Vagina (tissue), 2 donors: ENCODE measurements around the gene NUCB1. TPM values are rescaled to one million over a fixed set of nuclear protein-coding genes. Genes with fewer than 3 reads are reported as not detected.
"Not testable (repeated sequence)": the region's sequence is repeated elsewhere in the genome, so short reads cannot be mapped to it uniquely, and the experiment has no call there.

Source experiments
- DNase-seq, 2 donors: peaks; one replicate each; pipeline ENCODE4 v3.0.0-alpha.2; 2017; ENCODE audit errors: extremely low spot score in 2 of 2
- H3K27ac ChIP-seq: fragments of 200-600 bp; sonication (generic); one replicate; pipeline ENCODE4 v1.5.1; 2019
- H3K27me3 ChIP-seq: fragments of 200-600 bp; sonication (generic); one replicate; pipeline ENCODE4 v1.5.1; 2019
- H3K36me3 ChIP-seq, 2 donors: fragments of 200-600 bp; sonication (generic); one replicate each; pipeline ENCODE4 v1.5.1; 2017 to 2019
- H3K4me1 ChIP-seq: fragments of 200-600 bp; sonication (generic); one replicate; pipeline ENCODE4 v1.5.1; 2019
- H3K4me3 ChIP-seq, 2 donors: fragments of 200-600 bp; sonication (generic); 1 replicate in 1 of 2; 2 replicates in 1 of 2; pipeline ENCODE4 v1.5.1; 2016 to 2019
- H3K9me3 ChIP-seq: fragments of 200-600 bp; sonication (generic); one replicate; pipeline ENCODE4 v1.5.1; 2019
- POLR2A ChIP-seq, 2 donors: fragments of 450-650 bp; IDR thresholded peaks; one replicate each; pipeline ENCODE4 v1.6.1; 2017; ENCODE audit warnings: antibody characterized with exemption in 2 of 2, mild to moderate bottlenecking in 2 of 2, moderate library complexity in 2 of 2
- POLR2AphosphoS5 ChIP-seq, 2 donors: sonication (generic); formaldehyde crosslinking; IDR thresholded peaks; one replicate each; pipeline ENCODE4 v1.9.0; 2017; ENCODE audit warnings: antibody characterized with exemption in 2 of 2, mild to moderate bottlenecking in 2 of 2, low read depth in 1 of 2; ENCODE audit not compliant: insufficient read depth in 1 of 2
- intact Hi-C: fragments of 100-400 bp; cut with DNase I; formaldehyde crosslinking; loops from one replicate; pipeline ENCODE4 v1.15.1; 2023
- total RNA-seq: library from RNA; depleted of rRNA; stranded (reverse); fragments of >200 nt; gene quantifications from one replicate; pipeline ENCODE4 v1.2.3, GENCODE V29; 2016
- TF ChIP-seq, protein P1 (sequence below), 3 experiments: fragments of 450-650 bp in 2 of 3; fragments of 200-600 bp in 1 of 3; sonication (generic) in 1 of 3; IDR thresholded peaks; one replicate each; pipeline ENCODE4 v1.5.1; 2017 to 2019; ENCODE audit warnings: antibody characterized with exemption in 3 of 3, mild to moderate bottlenecking in 2 of 3, moderate library complexity in 2 of 3

Gene NUCB1
- total RNA-seq, 1 donor from 2014 or later: 151 TPM

DNA sequence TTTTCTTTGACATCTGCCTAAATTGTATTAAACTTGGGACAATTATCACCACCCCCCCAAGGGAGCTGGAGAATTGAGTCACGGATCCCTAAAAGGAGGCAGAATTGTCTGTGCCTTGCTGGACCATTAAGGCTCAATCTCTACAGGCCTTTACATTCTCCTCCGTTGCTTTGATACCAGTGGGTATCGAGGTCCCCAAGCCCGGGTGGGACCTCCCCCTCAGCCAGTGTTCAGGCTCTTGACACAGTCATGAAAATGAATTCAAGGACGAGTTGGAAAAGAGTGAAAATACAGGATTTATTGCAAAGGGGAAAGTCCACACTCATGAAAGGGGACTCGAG lies 22.3 kb upstream of the NUCB1 start:
- Histone ChIP-seq H3K27me3 (no peaks in the 10 kb centered on the region), H3K4me3 (no peak overlapping the region), H3K36me3 (peaks cover 0 to 27% of the 10 kb centered on the region in 2 donors), H3K9me3 (no peaks in the 10 kb centered on the region), H3K27ac (peak overlapping the region; percentile 54), H3K4me1 (peaks cover 46% of the 10 kb centered on the region)
- no peak for DNase-seq
- no peak for TF ChIP-seq POLR2AphosphoS5 (IDR thresholded peaks at IDR 0.05; ENCODE audit: insufficient read depth in 1 of 2, low read depth in 1 of 2)
- TF ChIP-seq, protein P1, sequence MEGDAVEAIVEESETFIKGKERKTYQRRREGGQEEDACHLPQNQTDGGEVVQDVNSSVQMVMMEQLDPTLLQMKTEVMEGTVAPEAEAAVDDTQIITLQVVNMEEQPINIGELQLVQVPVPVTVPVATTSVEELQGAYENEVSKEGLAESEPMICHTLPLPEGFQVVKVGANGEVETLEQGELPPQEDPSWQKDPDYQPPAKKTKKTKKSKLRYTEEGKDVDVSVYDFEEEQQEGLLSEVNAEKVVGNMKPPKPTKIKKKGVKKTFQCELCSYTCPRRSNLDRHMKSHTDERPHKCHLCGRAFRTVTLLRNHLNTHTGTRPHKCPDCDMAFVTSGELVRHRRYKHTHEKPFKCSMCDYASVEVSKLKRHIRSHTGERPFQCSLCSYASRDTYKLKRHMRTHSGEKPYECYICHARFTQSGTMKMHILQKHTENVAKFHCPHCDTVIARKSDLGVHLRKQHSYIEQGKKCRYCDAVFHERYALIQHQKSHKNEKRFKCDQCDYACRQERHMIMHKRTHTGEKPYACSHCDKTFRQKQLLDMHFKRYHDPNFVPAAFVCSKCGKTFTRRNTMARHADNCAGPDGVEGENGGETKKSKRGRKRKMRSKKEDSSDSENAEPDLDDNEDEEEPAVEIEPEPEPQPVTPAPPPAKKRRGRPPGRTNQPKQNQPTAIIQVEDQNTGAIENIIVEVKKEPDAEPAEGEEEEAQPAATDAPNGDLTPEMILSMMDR (IDR thresholded peaks at IDR 0.05): no peak
- no peak for TF ChIP-seq POLR2A (IDR thresholded peaks at IDR 0.05)
- intact Hi-C loops: loop anchor here (10.0 kb wide), 1 partner anchor 87 kb away; the partner anchor contains the start of gene FTL

DNA sequence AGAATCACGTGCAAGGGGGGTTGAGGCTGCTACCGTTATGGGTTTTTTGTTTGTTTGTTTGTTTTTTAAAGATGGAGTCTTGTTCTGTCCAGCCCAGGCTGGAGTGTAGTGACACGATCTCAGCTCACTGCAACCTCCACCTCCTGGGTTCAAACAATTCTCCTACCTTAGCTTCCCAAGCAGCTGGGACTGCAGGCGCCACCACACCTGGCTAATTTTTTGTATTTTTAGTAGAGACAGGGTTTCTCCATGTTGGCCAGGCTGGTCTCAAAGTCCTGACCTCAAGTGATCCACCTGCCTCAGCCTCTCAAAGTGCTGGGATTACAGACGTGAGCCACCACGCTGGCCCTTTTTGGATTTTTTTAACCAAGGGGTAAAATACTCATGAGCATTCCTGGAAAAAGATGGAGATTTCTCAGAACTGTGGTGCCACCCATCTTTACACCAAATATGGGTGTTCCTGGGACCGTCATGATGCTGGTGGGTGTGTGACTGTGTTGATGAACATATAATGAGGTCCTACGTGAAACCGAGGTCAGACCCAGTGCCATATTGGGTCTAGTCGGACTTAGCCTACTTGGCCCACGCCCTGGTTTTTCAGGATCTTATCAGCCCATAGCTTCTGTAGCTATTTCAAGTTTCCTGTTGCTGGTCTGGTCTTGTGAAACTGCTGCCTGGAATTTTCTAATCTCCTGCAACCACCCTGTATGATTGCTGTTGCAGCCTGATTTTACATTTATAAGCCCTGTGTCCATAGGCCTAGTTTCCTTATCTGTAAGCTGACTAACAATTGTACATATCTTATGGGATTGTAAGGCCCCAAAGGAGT lies 21.7 kb upstream of the NUCB1 start:
- Histone ChIP-seq H3K36me3 (peaks cover 0 to 27% of the 10 kb centered on the region in 2 donors), H3K9me3 (no peaks in the 10 kb centered on the region), H3K4me1 (peaks cover 43% of the 10 kb centered on the region), H3K27me3 (no peaks in the 10 kb centered on the region), H3K4me3 (no peak overlapping the region), H3K27ac (peak overlapping the region; percentile 54)
- no peak for TF ChIP-seq POLR2A (IDR thresholded peaks at IDR 0.05)
- TF ChIP-seq POLR2AphosphoS5 (IDR thresholded peaks at IDR 0.05; ENCODE audit: insufficient read depth in 1 of 2, low read depth in 1 of 2): no peak
- TF ChIP-seq, protein P1 (IDR thresholded peaks at IDR 0.05): no peak
- intact Hi-C loops: loop anchor here (10.0 kb wide), 1 partner anchor 86 kb away; the partner anchor contains the start of gene FTL
- no peak for DNase-seq

DNA sequence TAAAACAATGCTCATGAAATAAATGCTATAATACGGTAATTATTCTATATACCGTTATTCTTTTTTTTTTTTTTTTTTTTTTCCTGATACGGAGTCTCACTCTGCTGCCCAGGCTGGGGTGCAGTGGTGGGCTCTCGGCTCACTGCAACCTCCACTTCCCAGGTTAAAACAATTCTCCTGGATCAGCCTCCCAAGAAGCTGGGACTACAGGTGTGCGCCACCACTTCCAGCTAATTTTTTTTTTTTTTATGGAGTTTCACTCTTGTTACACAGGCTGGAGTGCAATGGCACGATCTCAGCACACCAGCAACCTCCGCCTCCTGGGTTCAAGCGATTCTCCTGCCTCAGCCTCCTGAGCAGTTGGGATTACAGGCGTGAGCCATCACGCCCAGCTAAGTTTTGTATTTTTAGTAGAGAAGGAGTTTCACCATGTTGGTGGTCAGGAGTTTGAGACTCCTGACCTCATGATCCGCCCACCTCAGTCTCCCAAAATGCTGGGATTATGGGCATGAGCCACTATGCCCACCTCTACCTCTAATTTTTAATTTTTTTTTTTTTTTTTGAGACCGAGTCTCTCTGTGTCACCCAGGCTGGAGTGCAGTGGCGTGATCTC lies 21.0 kb upstream of the NUCB1 start:
- no peak for DNase-seq
- H3K4me1 ChIP-seq: peaks cover 36% of the 10 kb centered on the region
- H3K9me3 ChIP-seq: no peaks in the 10 kb centered on the region
- TF ChIP-seq POLR2AphosphoS5 (IDR thresholded peaks at IDR 0.05; ENCODE audit: insufficient read depth in 1 of 2, low read depth in 1 of 2) (no peak), POLR2A (IDR thresholded peaks at IDR 0.05) (no peak)
- TF ChIP-seq, protein P1 (IDR thresholded peaks at IDR 0.05): no peak
- intact Hi-C loops: loop anchor here (10.0 kb wide), 1 partner anchor 86 kb away; the partner anchor contains the start of gene FTL
- no peak overlapping the region for H3K4me3 ChIP-seq
- peak overlapping the region; percentile 54 for H3K27ac ChIP-seq
- no peaks in the 10 kb centered on the region for H3K27me3 ChIP-seq
- H3K36me3 ChIP-seq: peaks cover 0 to 25% of the 10 kb centered on the region in 2 donors

DNA sequence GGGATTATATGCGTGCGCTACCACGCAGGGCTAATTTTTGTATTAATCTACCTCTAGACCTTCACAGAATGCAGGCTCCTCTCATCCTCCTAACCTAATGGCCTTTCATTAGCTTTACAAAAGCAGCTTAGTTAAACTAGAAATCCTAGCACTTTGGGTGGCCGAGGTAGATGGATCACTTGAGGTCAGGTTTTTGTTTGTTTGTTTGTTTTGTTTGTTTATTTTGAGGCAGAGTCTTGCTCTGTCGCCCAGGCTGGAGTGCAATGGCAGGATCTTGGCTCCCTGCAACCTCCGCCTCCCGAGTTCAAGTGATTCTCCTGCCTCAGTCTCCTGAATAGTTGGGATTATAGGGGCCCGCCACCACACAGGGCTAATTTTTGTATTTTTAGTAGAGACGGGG lies 20.4 kb upstream of the NUCB1 start:
- H3K27ac ChIP-seq, H3K4me3 ChIP-seq, DNase-seq, H3K9me3 ChIP-seq, H3K27me3 ChIP-seq: not testable (repeated sequence)
- intact Hi-C loops: loop anchor here (10.0 kb wide), 1 partner anchor 85 kb away; the partner anchor contains the start of gene FTL
- H3K36me3 ChIP-seq: peaks cover 0 to 20% of the 10 kb centered on the region in 2 donors
- peaks cover 30% of the 10 kb centered on the region for H3K4me1 ChIP-seq

DNA sequence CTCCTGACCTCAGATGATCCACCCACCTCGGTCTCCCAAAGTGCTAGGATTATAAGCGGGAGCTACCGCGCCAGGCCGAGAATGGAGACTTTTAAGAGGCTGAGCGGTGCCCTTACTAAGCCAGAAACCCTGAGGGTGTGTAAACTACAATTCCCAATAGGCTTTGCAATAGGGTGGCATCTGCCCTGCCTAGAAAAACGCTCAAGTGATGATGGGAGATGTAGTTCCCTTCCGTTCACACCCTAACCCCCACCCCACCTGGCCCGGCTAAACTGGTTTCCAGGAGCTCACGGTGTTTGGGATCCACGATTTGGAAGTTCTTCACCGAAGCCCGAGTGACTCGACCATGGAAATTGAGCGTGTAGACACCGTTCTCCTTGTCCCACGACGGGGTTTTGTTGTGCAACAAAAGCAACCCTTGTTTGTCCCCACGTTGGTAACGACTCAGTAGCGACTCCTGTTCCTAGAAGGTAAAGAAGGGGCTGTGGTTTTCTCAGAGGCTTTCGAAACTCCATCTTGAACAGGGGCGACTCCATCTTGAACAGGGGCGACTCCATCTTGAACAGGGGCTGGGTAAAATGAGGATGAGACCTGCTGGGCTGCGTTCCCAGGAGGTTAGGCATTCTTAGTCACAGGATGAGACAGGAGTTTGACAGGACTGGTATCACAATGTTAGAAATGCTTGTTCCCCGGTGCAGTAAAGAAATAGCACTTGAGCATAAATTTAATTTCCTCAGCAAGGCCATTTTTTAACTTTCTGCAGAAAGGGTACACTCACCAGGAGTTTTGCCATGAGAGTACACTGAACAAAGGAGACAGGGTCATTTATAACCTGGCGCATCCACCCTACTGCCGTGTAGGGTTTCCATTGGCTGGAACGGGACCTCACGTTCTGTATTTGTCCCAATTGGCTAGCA lies 18.1 kb upstream of the NUCB1 start:
- H3K27ac ChIP-seq: no peak overlapping the region
- H3K9me3 ChIP-seq: no peaks in the 10 kb centered on the region
- no peak for DNase-seq
- H3K4me1 ChIP-seq: peaks cover 12% of the 10 kb centered on the region
- H3K4me3 ChIP-seq: no peak overlapping the region
- peaks cover 0 to 11% of the 10 kb centered on the region in 2 donors for H3K36me3 ChIP-seq
- H3K27me3 ChIP-seq: no peaks in the 10 kb centered on the region
- intact Hi-C loops: no loop called here
- TF ChIP-seq POLR2AphosphoS5 (IDR thresholded peaks at IDR 0.05; ENCODE audit: insufficient read depth in 1 of 2, low read depth in 1 of 2) (no peak), POLR2A (IDR thresholded peaks at IDR 0.05) (no peak)
- TF ChIP-seq, protein P1 (IDR thresholded peaks at IDR 0.05): no peak
